NCI-H2081 treated with DMSO at 0.1 percent for 48 hours (cell line): ENCODE data around the gene CLSTN2.

Experiments used
- DNase-seq: peaks from one replicate; lab custom pipeline; 2025; lab: John Stamatoyannopoulos, UW

CLSTN2 gene

DNA sequence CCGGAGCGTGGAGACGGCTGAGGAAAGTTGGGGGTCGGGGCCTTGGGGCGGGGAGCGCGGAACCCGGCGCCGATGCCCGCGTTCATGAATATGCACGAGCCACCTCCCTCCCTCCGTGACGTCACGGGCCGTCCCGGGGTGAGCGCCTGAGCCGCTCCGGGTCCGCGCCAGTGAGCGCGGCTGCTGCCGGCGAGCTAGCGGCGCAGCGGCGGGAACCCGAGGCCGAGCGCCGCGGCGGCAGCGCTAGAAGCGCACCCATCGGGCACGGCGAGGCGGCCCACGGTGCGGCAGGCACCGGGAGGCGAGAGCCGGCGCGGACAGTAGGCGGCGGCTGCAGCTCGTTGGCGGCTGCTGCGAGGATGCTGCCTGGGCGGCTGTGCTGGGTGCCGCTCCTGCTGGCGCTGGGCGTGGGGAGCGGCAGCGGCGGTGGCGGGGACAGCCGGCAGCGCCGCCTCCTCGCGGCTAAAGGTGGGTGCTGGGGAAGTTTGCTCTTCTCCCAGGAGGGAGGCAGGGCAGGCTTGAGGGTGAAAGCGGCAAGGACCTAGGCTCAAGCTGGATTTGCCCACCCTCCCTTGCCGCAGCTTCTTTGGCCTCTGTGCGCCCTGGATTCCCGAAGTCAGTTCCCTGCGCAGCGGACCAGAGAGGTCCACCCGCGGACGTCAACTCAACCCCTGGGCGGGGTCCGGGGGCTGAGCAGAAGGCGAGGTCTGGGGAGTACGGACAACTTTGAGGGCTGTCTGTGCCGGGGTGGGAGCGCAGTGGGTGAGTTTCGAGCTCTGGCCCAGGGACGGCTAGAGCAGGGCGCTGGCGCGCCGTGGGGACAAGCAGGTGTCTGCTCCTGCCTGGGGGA is at the start of gene CLSTN2:
Gene CLSTN2 (plus strand): TSS at position 170 of the 850 bp plus-strand sequence.
- DNase-seq = peak; percentile 21

DNA sequence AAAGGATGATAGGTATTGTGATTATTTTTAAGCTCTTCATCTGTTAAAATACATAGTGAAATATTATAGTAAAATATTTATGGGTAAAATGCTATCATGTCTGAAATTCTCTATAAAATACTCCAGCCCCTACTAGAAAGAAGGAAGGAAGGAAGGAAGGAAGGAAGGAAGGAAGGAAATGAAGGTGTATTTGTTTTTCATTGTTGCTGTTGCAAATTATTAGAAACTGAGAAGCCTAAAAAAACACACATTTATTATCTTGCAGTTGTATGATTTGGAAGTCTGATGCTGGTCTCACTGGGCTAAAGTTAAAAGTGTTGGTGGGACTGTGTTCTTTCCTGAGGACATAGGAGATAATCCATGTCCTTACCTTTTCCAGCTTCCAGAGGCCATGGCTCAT is 47.6 kb upstream of the CLSTN2 start:
- DNase-seq = no peak

DNA sequence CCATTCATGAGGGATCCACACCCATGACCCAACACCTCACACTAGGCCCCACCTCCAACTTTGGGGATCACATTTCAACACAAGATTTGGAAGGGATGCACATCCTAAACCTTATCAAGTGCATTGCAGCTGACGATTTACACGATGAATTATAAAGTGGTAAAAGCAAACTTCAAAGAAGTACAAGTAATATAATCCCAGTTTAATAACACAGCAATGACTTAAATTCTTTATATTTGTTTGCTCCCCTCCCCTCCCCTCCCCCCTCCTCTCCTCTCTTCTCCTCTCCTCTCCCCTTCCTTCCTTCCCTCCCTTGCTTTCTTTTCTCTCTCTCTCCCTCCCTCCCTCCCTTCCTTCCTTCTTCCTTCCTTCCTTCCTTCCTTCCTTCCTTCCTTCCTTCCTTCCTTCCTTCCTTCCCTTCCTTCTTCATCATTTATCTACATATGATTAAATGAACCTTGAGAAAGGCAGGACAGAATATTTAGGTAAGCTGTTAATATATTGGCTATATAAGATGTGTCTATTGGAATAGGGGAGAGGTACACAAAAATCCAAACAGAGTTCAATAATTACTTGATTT is 46.3 kb upstream of the CLSTN2 start:
- DNase-seq = no peak

DNA sequence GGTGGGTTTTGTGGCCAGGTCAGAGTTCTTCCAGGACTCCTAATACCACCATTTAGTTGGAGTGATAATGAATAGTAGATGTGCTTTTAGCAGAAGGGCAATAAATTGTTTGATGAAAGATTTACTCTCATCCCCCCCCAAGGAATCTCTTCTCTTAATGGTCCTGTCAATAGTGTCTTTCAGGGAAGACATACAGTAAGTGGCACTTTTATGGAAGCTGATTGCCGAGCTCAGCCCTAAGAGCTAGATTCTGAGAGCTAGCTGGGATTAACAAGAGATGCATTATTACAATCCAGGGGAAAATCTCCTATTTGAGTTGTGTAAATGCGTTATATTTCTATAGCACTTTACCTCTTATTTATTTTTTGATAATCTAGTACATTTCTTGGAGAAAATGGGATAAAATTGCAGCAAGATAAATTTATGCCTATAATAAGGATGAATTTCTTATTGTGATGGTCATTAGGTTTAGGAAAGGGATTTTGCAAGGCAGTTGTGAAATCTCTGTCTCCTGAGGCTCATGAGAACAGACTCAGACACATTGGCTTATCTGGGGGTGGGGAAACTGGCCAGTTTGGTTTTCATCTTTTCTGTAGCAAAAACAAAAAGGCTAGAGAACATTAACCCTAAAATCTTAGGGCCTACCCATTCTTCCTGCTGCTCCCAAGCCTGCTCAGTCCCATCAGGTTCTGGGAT is 41.6 kb upstream of the CLSTN2 start:
- no peak for DNase-seq

DNA sequence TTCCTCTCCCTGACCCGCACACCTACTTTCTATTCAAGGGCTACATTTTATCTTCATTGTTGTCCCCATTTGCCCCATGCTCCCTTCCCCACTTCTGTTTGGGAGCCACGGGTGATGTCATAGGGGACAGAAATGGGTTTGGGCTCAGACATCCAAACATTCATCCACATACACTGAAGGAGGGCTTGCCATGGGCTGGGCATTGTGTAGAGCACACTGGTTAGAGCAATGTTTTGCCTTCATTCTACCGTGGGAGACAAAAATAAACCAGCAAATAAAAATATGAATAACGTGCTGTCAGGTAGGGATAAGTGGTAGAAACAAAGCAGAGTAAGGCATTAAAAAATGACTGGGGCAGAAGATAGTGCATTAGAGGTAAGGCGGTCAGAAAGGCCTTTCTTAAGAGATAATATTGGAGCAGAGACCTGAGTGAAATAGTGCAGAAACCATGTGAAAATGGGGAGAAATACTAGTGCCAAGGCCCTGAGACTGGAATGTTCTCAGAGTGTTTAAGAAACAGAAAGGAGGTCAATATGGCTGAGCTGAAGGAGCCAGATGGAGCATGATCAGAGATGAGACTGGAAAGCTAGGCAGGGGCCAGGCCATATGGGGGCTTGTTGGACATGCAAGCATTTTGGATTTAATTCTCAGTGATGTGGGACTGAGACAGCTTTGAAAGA is 40.9 kb upstream of the CLSTN2 start:
- DNase-seq = no peak

DNA sequence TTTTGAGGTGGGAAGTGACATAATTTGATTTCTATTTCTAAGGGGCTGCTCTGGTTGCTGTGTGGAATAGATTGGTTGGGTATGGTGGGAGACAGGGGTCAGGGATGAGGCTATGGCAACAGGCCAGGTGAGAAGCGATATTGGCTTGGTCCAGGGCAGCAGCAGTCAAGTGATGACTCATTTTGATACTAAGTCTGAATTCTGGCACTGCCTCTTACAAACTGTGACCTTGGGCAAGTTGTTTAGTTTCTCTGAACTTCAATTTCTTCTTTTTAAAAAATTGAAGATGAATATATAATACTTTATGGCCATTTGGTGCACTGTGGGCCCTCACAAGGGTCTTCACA is 40.4 kb upstream of the CLSTN2 start:
- DNase-seq = no peak

DNA sequence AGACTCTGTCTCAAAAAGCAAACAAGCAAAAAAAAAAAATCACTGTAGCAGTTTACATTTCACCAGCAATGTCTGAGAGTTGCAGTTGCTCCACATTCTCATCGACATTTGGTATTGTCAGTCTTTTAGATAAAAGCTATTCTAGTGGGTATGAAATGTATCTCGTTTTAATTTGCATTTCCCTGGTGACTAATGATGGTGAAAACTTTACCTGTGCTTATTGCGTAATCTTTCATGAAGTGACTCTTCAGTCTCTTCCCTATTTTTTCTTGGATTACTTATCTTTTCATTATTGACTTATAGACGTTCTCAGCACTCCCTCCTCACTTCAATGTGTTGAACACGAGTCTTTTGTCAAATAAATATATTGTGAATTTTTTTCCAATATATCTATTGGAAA is 37.2 kb upstream of the CLSTN2 start:
- DNase-seq = no peak

DNA sequence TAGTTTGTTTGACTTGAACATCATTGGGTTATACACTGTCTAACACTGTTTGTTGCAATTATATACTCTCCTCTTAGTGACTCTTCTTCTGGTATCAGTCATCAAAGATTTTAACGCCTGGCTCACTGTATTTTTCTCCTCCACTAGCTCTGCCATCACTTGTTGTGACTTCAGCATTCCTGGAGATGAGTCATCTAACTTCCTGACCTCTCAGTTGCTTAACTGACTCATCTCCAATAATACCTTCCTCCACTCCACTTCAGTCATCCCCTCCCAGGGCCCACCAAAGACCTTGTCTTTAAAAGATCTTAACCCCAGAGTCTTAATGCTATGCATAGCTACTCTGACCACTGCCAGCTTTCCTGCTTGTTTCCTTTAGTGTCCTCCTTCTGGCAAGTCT is 28.6 kb upstream of the CLSTN2 start:
- DNase-seq = no peak

DNA sequence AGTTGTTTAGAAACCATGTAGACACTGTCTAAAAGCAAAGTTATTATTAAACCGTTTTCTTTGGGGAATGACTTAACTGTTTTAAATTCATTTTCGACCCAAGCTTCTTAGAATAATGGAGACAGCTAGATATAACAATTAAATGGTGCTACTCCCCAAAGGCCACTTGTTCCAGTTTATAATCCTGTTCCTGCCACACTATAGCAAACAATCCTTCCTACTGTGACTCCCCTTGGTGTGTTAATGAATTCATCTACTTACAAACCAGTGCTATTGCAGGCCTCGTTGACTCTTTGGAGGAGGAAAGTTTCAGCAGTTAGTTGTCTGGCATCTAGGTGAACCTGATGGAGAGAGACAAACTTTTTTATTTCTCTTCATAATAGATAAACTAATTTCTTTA is 25.2 kb upstream of the CLSTN2 start:
- DNase-seq = no peak

DNA sequence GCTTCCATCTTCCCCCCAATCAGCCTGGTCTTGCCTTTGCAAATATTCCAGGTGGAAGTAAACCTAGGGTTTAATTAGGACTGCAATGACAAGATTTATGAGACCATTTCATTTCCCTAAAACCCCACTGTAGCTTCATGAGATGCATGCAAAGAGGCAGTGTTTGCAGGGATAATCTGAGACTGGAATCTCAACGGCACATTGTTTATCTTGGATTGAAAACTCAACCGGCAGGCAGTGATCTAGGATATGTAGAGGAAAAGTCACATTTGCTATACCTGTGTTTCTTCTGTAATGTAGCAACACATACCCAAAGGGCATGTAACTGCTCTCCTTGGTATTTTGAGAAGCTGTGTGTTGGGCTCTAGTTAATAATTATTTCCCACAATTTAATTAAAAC is 18.7 kb upstream of the CLSTN2 start:
- no peak for DNase-seq

DNA sequence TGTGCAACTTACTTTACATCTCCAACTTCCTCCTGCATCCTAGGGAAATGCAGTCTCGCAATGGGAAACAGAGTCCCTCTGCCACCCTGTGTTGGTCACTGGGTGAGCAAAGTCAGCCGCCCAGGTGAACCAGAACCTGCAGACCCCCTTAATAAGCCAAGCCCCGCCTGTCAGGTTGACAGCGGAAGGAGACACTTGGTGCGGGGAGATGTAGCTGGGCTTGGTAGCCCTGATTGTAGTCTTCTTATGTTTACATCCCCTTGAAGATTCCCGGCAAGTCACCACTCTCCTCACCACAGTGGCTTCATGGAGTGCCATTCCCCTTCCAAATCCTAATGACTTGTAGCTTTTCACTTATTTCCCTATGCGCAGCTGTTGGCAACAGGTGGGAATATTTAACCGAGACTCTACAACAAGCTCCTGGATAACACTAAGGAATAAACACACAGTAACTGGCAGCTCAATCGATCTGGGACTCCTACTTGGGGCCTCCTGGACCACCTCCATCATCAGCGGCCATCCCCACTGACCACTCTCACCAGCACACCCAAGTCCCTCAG is 17.7 kb upstream of the CLSTN2 start:
- DNase-seq = no peak

DNA sequence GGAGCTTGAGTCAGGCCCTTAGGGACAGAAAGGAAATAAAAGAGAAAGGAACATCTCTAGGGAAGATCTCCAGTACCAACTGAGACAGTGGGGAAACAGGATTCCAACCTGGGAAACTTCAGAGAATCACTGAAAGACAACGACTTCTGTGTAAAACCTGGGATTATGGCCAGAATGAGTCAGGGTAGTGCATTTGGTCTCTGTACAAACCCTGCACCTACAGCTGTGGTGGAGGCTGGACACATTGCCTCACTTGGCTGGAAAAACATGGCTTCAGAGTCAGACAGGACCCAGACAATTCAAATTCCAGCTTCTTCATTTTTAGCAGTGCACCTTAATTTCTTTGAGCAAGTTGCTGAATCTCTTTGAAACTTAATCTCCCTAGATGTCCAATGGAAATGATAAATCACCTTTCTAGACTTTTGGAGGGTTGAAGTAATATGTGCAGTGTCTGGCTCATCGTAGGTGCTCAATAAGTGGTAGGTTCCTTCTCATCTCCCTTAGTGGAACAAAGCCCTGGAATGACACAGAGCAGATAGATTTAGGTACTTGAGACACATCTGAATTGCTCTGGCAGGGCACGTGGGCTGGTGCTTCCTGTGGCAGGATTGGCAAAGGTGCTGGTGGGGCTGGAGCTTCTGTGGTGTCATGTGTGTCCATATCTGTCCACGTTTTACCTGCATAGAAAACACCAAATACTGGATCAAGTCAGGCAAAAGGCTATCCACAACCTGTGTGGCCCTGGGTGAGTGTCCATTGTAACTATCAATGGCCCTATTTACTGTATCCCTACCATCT is 6.1 kb upstream of the CLSTN2 start:
- no peak for DNase-seq

DNA sequence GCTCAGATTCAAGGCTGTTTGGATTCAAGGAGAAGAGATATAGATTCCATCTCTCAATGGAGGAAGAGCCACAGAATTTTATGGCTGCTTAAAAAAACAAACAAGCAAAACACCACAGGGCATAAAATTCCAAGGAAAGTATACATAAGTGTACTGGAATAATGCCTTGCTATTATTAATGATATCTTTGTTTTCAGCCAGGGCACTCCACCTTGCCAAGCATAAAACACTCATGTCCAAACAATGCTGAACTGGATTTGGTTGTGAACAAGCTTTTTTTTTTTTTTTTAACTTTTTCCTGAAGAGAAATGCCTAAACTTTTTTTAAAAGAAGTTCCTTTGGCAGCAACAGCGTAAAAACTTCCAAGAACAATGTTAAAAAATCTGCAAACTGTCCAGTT is 4.8 kb upstream of the CLSTN2 start:
- DNase-seq = no peak

DNA sequence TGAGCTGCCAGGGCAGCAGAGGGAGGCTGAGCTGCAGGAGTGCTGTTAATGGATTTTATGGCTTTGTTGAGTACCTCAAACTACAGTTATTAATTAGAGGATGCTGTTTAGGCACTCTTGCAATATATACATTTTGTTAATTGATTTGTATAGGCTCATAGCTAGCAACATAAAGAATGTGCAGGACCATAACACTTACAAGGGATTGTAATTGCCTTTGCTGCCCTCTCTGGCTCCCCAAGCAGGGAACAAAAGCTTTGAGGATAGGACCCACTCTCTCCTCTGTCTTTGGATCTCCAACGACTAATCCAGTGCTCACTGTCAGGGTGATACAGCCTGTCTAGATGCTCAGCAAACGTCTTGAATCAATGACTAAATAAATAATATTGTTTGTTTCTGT is 1.2 kb upstream of the CLSTN2 start:
- no peak for DNase-seq

DNA sequence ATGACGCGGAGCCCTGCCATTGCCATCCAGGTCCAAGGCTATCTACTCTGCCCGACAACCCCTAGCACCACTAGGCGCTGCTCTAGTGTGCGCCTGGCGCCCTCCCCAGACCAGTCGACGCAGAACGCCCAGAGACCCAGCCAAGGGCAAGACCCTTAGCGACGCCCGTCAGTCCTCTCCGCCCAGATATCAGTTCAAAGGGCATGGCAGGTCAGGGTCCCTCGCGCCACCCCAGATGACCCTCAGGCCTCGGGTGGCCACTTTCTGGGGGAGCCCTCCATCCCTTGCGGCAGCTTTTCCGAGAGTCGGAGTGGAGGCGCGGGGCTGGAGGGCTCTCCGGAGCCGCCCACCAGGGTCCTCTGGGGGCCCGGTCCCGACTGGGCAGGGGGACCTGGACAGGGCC is 371 bp upstream of the CLSTN2 start:
- DNase-seq = no peak

DNA sequence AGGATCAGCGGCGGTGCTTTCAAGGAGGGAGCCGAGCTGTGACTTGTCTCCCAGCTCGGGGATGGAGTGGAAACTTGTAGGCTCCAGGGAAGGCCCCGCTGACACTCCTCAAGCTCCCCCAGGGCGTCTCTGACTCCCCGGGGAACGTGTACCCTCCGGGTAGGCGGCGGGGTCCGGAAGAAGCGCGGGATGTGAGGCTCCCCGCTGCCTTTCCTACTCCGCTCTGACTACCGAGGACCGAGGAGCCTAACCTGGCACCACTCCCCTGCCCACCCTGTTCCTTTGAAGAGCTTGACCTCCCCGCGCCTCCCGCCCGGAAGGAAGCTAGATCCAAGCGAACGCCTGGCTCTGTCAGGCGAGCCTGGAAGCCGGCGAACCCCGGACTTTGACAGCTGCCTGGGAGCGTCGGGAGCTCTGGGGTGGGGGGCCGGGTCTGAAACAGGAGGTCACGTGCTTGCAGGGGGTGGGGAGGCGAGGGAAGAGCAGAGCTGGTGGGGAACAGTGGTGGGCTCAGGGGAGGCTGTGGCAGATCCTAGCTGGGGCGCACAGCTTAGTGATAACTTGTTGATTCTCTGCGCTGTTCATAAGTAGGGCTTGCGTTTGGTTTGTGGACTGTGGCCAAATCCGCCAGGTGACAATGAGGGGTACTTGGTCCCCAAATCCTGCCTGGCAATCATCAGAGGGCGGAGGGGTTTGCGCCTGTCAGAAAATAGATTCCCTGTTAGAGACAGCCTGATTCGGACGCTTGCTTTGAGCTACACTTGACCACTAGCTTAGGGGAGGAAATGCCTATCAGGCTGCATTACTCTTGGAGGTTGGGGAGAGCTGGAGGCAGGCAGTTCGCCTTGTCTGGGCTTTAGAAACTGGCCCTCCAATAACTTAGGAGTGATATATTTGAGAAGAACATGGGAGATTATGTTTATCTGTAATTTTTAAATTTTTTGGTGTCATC is 1.2 kb downstream of the CLSTN2 start:
- no peak for DNase-seq

DNA sequence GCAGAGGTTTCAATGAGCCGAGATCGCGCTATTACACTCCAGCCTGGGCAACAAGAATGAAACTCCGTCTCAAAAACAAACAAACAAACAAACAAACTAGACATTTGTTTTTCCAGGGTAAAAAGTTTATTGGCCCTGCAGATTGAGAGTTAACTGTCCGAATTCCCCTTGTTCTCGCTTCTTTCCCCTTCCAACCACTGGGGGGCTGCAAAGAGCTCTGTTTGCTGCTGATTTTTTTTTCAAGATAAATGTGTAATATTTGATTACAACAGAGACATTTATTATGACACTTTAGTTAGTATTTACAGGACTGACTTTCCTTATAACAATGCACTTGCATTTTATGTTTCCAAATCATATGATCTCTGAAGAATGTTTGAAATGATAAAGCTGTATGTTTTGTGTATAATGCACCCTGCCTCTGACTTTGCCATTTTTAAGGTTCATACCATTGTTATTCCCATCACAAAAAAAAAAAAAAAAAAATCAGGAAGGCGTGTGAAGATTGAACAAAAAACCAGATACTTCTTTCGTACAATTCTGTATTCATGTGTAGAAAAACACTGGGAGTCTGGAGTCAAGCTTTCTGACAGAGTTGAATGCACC is 2.8 kb downstream of the CLSTN2 start:
- no peak for DNase-seq

DNA sequence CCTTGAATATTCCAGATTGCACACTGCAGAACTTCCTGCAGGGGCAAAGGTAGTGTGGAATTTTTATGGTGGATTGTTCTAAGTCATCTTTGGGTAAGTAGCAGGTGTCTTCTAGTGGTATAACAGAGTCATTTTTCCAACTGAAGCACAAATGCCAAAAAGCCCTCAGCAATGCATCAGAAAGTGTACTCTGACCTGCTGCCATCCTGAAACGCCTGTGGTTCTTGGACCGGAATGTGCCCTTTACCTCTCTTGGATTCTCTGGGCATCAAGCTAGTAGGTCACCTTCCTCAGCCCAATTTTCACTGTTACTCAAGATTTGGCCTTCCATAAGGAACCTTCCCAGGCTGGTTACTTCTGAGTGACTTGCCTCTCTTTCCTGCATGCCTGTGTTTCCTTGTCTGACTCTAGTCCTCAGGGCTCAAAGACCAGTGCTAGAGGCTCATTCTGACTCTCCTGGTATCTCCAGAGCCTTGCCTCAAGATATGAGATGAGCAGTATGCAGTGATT is 4.8 kb downstream of the CLSTN2 start:
- no peak for DNase-seq

DNA sequence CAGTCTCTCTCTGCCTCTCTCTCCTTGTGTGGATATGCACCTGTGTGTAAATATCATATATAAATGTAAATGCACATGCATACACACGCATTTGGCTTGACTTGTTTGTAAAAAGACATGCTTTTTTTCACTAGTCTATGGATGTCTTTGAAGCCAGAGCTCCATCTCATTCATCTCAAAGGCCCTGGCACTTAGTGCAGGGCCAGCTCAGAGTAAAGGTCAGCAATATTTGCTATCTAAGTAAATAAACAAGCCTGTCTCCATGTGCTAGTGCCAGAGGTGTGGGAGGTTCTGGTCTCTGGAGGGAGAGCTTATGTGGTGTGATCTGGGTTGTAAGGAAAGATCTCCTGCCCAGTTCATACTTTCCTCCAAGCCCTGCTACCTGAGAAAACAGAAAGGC is 5.6 kb downstream of the CLSTN2 start:
- no peak for DNase-seq

DNA sequence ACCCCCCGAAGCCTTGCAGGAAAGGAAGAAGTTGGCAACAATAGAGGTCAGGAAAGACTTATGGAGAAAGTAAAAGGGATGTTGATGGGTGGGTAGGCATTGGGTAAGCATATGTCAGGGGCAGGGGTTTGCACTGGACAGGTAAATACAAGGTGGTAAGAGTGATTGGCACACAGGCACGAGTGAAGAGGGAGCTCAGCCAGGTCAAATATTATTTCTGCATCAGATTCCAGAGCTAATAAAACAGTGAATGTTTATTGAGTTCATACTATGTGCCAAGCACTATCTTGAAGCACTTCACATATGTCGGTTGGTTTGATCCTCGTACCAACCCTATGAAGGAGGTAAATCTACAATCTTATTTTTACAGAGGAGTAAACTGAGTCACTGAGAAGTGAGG is 6.6 kb downstream of the CLSTN2 start:
- DNase-seq = no peak
